ENCODE results near the gene PNPLA7.

Gene PNPLA7

DNA sequence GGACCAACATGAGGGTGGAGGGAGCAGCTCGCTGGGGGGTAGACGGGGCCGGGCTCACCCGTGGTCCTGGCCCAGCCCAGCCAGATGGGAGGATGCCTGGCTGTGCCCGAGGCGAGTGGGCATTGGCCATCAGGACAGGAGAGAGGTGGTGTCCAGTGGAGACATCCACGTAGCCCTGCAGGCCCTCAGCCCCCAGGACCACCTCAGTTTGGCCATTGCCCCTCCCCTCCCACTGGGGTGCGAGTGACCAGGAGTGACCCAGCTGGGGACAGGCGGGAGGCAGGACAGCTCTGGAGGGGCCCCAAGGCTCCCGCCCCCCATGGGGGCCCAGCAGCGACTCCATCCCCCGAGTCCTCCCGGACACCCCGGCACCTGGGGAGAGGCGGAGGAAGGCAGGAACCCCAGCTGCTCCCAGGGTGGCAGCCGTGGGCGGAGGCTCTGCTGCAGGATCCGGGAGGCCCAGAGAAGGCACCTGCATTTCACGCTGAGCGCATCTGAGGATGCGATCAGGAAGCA is 118.7 kb downstream of the PNPLA7 start:
- DNase-seq: no peak

DNA sequence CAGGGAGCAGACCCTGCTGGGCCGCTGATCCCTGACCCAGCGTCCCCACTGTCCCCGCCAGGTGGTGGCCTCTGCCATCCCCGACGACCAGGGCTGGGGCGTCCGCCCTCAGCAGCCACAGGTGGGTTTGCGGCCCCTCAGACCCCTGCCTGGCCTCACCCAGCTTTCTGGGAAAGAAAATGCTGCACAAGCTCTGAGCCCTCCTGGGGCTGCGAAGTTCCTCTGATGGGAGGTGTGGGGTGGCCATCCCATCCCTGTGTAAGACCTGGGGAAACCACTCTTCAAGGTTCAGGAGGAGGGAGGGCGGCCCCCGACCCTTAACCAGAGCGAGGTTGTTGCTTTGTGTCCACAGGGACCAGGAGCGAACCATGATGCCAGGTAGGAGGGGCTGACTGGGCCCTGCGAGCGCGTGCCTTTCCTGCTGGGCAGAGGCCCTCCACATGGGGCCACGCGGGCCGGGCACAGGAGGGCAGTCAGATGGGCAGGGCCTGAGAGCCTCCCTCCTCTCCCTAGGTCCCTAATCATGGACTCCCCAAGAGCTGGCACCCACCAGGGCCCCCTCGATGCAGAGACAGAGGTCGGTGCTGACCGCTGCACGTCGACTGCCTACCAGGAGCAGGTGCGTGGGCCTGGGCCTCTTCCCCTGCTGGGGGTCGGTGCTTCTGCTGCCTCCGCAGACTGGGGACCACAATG is 119.3 kb downstream of the PNPLA7 start:
- DNase-seq: no peak

DNA sequence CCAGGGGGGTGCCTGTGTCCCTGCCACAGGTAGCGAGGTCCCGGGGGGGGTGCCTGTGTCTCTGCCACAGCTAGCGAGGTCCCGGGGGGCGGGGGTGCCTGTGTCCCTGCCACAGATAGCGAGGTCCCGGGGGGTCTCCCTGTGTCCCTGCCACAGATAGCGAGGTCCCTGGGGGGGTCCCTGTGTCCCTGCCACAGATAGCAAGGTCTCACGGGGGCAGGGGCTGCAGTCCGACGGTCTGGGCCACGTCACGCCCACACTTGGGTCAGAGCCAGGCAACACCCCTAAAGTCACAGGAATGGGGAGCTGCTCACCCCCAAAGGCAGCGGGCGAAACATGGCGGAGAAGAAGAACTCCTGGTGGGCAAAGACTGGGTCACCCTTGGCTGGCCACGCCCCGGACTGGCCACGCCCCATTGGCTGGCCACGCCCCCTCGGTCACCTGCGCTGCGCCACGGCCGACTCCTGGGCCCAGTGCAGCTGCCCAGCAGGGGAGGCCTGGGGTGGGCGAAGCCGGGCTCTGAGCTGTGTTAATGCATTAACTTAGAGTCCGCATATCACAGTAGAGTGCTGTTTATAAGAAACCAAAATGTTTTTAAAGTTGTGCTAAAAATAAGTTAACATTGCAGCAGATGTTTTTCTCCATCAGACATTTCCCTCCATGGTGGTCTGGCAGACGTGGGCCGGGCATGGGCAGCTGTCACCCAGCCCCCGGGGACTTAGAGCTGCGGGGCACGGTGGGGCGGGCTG is 120.1 kb downstream of the PNPLA7 start:
- DNase-seq: peak; percentile 21

DNA sequence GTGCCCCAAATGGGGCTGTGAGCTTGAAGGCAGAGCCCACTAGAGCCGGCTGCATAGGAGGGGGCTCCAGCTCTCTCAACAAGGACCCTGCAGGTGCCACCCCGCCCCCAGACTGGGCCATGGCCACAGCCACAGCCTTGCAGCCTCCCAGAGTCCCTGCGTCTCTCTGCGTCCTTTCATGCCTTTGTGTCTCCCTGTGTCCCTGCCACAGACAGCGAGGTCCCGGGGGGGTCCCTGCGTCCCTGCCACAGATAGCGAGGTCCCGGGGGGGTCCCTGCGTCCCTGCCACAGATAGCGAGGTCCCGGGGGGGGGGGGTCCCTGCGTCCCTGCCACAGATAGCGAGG is 120.7 kb downstream of the PNPLA7 start:
- no peak for DNase-seq

DNA sequence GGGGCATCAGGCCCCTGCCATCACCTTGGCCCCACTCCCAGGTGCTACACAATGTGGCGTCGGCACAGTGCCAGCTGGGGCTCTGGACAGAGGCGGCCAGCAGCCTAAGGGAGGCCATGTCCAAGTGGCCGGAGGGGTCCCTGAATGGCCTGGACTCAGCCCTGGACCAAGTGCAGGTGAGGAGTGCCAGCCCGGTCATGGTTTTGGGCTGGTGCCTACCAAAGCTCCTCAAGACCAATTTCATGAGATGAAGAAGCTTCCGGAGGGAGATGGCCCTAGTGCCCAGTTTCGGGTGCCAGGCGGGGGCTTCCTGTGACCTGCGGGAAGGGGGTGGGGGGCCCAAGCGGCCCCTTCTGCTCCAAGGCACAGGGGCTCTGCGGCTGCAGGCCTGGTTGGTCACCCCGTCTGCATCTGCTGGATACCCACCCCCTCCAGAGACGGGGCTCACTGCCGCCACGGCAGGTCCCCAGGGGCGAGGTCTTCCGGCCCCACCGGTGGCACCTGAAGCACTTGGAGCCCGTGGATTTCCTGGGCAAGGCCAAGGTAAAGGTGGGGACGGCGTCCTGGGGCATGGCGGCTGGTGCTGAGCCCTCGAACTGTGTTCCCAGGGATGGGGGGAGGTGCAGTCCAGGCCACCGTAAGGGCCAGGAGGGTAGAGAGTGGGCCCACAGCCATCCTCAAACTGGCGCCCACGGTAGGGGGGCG is 121.2 kb downstream of the PNPLA7 start:
- no peak for DNase-seq

DNA sequence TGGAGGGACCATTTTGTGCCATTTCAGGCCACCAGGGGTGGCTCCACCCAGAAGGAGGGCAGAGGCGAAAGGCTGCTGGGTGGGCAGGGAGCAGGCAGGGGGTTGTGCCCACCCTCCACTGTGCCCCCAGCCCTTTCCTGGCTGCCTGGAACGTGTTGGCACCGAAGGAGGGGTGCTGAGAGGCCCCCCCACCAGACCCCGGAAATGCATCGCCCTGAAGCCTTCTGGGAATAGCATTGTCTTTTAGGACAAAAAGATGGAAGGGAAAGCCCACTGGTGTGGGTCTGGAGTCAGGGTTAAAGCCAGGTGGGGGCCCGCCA is 121.9 kb downstream of the PNPLA7 start:
- DNase-seq: no peak

DNA sequence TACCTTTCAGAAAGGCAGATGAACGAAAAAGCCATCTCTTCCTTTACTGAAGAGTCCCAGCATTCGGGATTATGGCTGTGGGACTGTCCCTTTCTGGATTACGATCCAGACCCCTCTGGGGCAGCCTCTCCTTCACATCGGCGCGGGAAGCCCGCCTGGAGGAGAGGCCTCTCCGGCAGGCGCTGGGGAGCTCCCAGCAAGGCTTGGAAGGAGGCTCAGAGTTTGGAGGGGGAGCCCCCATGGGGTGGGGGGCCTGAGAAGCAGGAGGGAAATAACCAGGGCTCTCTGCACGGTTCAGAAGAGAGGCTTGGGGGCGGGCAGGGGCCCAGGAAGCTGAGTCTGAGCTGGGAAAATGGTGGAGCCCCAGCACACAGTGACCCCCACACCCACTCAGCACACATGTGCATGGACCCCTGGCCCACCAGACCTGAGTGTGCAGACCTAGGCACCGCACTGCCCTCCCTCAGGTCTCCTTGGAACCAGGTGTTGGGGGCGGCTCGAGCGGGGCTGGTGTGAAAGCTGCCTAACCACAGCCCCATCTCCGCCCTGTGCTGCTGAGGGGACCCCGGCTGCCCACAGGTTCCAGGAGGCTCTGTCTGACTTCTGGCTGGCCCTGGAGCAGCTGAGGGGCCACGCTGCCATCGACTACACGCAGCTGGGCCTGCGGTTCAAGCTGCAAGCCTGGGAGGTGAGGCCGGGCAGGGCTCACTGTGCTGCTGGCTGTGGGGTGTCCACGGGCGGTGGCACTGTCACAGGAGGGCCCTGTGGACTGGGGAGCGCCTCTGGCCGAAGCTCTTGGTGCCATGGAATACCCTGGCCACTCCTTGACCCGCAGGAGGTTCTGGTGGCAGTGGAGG is 122.5 kb downstream of the PNPLA7 start:
- no peak for DNase-seq

DNA sequence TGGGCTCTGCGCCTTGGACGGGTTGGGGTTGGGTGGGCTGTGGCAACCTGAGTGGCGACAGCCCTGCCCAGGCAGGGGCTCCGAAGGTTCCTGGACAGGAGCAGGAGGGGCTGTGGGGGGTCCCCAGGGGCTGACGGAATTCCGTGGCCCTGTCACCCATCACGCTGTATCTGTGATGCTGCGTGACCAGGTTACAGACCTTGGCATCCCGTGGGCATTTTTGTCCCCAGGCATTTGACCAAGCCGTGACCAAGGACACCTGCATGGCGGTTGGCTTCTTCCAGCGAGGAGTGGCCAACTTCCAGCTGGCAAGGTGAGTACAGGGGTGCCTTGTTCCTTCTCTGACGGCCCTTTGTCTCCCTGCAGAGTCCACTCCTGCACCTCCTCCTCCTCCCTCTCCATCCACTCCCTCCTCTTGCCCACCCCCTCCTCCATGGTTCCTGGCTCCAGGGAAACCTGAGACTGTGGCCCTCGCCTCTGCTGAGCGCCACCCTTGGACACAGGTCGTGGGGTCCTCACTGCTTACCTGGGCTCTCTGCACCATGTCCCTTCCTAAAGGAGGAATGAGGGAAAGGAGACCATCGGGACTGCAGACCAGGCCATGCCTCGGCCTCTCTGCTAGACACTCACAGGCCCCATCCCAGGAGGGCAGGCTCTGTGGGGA is 124.1 kb downstream of the PNPLA7 start:
- DNase-seq: no peak

DNA sequence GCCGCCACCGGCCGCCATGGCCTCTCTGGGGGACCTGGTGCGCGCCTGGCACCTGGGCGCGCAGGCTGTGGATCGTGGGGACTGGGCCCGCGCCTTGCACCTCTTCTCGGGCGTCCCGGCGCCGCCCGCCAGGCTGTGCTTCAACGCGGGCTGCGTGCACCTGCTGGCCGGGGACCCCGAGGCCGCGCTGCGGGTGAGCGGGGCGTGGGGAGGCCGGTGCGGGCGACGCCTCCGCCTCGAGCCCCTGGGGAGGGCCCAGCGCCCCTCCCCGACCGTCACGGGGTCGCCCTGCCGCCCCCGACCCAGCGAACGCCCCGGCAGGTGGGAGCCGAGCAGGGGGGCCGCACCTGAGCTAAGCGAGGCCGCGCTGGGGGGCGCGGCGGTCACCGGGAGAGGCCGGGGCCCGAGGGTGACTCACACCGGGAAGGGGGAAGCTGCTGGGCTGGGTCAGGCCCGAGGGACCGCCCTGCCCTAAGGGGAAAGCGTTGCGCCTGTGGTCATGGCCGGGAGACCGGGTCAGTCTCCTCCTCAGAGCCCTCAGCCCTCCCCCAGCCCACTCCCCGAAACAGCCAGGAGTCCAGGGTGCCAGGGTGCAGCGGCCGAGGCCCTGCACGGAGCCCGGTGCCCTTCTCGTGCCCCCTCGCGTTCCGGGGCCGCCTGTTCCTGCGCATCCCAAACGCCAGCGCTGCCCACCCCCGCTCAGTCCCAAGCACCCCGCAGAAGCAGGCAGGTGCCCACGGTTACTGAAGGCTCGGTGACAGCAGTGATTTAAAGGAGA is 126.5 kb downstream of the PNPLA7 start:
- DNase-seq: no peak

DNA sequence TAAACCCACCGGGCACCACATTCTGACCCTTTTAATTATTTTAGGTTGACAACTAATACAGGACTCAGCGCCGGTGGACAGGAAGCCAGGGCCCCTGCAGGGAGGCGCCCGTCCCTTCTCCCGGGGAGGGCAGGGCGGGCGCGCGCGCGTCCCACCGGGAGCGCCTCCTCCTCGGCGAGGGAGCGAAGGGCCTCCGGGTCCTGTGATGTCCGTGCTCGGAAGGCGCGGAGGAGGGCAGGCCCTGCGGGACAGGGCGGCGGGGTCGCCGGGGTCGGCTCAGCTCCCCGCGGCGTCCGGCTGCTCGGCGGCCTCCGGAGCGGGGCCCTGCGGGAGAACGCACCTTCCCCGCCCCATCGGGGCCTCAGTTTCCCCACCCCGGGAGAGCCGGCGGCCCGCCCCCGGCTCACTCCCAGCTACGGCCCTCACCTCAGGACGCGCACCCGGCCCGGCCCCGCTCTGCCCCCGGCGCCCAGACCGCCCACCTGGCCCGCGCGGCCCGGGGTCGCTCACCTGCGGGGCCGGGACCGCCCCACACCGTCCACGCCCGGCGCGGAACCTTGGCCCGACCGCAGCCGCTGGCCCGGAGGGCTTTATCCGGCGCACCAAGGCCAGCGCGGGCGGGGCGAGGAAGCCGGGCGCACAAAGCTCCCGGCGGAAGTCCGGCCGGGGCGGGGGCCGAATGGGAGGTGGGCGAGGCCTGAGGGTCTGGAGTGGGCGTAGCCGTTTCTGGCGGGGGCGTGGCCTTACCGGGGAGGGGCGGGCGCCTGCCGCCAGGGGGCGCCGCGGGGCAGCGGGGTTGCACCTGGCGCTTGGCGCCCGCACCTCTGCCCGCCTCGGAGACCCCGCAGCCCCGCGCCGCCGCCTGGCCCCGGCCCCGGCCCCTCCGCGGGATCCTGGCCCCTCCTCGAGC is 127.3 kb downstream of the PNPLA7 start, which contains the start of the genes EXD3 and NOXA1:
Gene EXD3 (minus strand): TSS at position 559 of the 910 bp plus-strand sequence. CDS start 27,805 bp downstream, outside the sequence.
Gene NOXA1 (plus strand): TSS at position 790 of the 910 bp plus-strand sequence. CDS start 137 bp downstream, outside the sequence.
- peak; percentile 93 for DNase-seq

DNA sequence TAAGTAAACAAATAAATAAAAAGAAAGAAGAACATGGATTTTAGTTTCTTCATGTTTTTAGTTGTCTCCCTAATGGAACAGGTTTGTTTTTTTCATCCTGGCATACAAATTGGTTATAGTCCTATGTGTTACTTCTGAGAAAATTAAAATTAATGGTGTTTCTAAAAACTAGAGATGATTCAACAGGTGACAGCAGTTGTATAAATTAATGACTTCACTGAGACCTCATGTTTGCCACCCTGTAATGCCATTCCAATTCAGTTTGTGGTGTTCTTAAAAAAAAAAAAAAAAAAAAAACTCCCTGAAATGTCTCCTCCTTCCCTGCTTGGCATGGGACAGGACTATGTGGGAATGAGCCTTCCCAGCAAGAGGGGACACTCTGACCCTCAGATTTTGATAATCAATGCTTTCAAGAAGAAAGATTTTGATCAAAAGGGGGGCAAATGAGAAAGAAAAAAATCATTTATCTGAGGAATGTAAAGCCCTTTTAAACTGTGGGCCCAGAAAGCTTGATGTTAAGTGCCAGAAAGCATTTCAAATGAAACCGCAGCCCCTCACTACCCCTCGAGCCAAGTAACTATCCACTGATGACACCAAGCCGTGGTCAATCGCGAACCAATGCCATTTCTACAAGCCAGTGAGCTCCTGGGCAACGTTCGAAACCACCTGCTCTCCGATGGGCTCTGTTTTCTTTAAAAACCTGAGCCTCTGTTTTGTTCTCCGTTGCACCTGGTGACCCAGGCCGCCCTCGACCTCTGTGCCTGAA is 128.2 kb downstream of the PNPLA7 start:
- DNase-seq: no peak

DNA sequence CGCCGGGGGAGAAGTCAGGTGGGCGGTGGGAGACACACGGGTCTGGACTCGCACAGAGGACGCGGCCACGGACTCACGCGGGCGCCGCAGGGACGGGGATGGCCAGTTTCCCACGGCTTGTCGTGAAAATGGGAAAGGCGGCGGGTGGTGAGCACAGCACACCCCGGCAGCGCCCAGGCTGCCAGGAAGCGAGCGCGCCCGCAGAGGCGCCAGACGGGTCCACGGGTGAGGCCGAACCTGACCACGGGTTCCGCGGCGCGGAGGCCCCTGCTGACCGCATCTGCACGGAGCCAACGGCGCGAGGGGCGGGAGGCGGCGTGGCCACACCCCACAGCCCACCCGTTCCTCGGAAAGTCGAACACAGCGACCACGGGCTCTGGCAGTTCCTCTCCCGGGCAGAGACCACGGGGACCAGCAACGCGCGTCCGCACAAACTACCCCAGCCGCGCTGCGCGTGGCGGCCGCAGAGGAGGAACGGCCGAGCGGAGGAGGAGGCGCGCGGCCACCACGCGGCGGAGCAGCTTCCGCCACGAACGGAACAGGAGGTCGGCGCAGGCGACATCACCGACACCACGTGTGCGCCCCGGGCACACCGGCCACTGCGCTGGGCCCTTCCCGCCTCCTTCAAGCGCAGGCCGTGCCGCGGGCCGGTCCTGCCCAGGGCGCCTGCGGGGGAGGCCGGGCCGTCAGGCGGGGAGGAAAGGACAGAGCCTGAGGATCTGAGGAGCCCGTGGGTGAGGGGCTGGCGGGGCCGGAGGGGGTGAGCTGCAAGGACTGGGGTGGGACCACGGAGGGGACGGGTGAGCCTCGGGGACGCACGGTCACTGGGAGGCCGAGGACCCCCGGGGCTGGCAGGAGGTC is 132.8 kb downstream of the PNPLA7 start:
- no peak for DNase-seq

DNA sequence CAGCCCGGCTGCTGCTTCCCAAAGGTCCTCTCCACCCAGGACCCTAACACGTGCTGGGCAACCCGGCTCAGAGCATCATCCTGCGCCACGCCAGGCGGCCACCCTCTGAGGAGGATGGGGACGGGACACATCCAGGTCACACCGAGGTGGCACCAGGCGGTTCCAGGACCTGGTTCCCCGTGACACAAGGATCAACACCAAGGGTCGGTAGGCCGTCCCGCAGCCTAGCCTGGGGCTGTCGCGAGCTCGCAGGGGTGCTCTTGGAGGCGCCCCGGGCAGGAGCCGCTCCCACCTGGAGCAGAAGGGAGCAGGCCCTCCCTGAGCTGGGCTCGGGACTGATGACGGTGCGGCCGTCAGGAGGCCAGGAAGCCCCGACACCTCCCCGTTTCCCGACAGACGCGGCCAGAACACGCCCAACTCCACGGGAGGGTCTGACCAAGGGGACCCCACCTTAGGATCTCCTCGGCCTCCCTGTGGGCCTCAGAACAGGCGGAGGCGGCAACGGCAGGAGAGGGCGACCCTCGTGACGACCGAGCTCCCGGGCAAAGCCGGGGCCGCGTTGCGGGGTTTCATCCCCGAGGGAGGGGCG is 133.5 kb downstream of the PNPLA7 start:
- DNase-seq: no peak

DNA sequence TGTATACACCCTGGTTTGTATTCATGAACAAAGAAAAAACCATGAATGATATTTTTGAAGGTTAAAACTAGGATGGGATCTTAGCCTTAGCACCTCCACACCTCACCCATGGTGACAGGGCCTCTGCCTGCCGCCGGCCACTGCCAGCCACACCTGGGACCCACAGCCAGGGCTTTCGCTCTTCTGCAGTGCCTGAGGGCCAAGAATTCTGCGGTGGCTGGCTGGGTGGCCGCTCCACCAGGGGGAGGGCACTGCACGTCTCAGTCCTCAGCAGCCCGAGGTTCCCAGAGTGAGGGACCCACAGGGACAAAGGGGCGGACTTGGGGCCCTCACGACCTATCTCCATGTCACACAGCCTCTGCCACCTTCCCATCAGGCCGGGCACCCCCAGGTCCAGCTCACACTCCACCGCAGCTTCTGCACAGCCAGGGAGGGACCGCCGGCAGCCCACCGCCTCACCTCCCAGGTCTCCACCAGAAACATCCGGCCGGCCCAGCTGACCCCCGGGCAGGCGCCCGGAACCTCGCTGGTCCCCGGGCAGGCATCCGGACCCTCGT is 134.1 kb downstream of the PNPLA7 start:
- DNase-seq: no peak

DNA sequence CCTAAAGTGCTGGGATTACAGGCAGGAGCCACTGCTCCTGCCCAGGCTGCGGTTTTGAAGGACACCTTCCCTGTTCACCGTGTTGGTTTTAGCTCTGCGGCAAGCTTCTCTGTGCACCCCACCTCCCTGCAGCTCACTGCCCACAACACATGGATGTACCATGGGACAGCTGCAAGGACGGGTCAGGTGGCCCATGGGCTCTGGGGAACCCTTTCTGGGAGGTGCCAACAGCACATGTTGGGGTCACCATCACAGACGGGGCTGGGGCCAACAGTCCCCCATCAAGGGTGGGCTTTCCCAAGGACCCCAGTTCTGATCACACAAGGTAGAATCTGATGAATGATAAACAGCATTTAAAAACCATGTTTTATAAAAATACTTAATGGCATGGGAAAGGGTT is 134.8 kb downstream of the PNPLA7 start:
- no peak for DNase-seq

DNA sequence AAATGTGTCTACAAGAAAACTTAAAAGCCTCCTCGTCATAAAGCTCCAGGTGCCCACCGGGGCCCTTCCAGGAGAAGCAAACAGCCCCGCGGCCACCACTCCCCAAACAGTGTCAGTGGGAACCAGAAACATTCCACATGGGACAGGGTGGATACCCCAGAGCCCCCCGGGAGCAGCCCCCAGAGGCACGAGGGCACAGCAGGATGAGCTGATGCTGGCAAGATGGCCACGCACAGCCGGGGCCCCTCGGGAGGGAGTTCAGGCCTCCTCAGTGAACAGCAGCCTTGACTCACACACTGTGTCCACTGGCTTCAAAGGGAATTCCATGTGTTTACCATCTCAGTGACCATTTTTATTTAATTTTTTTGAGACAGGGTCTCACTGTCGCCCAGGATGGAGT is 137.8 kb downstream of the PNPLA7 start:
- no peak for DNase-seq

DNA sequence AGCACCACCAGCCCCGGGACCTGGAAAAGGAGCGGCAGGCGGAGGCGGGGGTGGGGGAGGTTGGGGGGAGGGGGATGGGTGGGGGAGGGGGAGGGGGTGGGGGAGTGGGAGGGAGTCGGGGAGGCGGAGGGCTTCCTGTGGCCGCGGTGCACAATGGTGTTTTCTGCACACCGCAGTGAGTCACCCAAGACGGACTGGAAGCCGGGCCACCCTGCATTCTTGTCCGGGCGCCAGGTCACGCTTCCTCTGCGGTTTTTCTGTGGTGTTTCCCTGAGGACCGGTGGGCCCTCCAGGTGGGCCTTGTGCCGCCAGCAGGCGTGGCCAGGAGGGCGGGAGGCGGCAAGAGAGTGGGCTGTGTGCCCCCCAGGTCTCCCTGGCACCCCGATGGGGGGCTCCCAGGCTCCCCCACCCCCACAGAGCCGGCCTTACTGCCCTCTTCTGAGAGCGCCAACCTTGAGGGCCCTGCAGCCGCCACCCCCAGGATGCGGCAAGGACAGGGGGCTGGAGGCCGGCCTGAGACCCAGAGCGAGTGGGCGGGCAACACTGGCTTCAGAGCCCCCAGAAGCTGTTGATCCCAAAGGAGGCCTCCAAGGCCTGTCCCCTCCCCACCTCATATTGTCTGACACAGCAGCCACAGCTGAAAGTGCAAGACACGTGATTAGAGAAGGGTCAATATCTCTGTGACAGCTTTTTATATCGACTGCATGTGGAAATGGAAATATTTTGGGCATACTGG is 138.4 kb downstream of the PNPLA7 start:
- no peak for DNase-seq

All from NCI-H1436 (cell line).